ENCODE data around the gene CLEC9A.

Gene CLEC9A

DNA sequence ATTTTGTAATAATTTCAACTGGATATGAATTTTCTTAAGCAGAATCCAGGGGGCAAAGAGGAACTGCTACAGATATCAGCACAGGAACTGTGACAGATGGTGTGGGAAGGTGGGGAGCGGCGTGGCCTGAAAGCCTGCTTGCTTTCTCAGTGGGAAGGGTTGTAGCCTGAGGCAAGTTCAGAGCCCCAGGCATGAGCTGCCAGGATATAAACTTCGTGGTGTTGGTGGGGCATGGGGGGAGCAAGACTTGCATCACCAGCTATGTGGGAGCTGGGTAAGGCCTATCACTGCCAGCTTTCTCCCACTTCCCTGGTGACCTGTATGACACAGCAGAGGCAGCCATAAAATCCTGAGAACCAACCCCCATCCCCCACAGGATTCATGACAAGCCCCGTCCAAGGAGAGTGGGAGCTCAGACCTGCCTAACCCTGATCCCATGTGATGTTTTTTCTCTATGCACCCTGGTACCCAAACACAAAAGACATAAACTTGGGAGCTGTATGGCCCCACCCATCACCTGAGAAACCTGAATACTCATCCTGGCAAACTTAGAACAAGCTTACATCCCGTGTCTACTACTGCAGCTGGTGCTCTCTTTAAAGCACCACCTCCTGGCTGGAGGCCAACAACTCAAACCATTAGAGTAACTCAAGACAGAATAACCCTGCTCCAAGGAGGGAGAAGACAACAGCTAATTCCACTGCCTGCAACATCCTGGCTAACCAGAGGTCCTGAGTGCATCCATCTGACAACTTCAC is 51.8 kb downstream of the CLEC9A start:
- no peak overlapping the region for H3K4me3 ChIP-seq (ENCODE audit: low read depth, low read length)
- in situ Hi-C loops (cut with HindIII; ENCODE audit: low sequenced_read_pairs): no loop called here
- TF ChIP-seq, protein P1, sequence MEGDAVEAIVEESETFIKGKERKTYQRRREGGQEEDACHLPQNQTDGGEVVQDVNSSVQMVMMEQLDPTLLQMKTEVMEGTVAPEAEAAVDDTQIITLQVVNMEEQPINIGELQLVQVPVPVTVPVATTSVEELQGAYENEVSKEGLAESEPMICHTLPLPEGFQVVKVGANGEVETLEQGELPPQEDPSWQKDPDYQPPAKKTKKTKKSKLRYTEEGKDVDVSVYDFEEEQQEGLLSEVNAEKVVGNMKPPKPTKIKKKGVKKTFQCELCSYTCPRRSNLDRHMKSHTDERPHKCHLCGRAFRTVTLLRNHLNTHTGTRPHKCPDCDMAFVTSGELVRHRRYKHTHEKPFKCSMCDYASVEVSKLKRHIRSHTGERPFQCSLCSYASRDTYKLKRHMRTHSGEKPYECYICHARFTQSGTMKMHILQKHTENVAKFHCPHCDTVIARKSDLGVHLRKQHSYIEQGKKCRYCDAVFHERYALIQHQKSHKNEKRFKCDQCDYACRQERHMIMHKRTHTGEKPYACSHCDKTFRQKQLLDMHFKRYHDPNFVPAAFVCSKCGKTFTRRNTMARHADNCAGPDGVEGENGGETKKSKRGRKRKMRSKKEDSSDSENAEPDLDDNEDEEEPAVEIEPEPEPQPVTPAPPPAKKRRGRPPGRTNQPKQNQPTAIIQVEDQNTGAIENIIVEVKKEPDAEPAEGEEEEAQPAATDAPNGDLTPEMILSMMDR (IDR thresholded peaks at IDR 0.05; ENCODE audit: low read depth, low read length): no peak
- no peak for DNase-seq (ENCODE audit: low read depth, low spot score)

DNA sequence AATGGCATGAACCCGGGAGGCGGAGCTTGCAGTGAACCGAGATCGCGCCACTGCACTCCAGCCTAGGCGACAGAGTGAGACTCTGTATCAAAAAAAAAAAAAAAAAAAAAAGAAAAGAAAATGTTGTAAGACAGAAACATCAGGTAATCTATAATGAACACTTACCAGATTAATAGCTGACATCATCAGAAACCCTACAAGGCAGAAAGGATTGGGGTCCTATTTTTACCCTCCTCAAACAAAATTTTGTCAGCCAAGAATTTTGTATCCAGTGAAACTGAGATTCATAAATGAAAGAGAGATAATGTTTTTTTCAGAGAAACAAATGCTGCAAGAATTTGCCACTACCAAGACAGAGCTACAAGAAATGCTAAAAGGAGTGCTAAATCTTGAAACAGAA is 54.3 kb downstream of the CLEC9A start:
- TF ChIP-seq, protein P1 (IDR thresholded peaks at IDR 0.05; ENCODE audit: low read depth, low read length): no peak
- in situ Hi-C loops (cut with HindIII; ENCODE audit: low sequenced_read_pairs): no loop called here
- DNase-seq (ENCODE audit: low read depth, low spot score): no peak
- no peak overlapping the region for H3K4me3 ChIP-seq (ENCODE audit: low read depth, low read length)

- no peak for DNase-seq (ENCODE audit: low read depth, low spot score)
- in situ Hi-C loops (cut with HindIII; ENCODE audit: low sequenced_read_pairs): no loop called here
- H3K4me3 ChIP-seq (ENCODE audit: low read depth, low read length): no peak overlapping the region
- TF ChIP-seq, protein P1 (IDR thresholded peaks at IDR 0.05; ENCODE audit: low read depth, low read length): no peak
Measured at GRCh38 chr12:10086387-10086786, 55.9 kb downstream of the CLEC9A start.

DNA sequence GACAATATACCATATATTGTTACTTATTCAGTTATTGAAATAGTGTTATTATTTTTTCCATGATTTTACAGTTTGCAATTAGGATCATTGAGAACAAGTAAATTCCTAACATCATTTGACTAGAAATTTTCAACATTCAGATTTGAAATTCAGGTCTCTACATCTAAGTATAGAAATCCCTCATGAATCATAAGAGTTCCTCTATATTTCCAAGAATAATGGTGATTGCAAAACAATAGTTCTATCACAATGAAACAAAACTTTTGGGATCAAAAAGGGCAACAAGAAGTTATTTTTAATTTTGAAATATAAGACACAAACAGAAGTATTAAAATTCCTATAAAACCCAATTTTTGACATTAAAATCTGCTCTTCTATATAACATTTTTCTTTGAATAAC is 57.5 kb downstream of the CLEC9A start:
- in situ Hi-C loops (cut with HindIII; ENCODE audit: low sequenced_read_pairs): no loop called here
- no peak for DNase-seq (ENCODE audit: low read depth, low spot score)
- TF ChIP-seq, protein P1 (IDR thresholded peaks at IDR 0.05; ENCODE audit: low read depth, low read length): no peak
- no peak overlapping the region for H3K4me3 ChIP-seq (ENCODE audit: low read depth, low read length)

GRCh38 chr12:10088955-10089900 is 58.7 kb downstream of the CLEC9A start:
- in situ Hi-C loops (cut with HindIII; ENCODE audit: low sequenced_read_pairs): no loop called here
- no peak for DNase-seq (ENCODE audit: low read depth, low spot score)
- TF ChIP-seq, protein P1 (IDR thresholded peaks at IDR 0.05; ENCODE audit: low read depth, low read length): no peak
- no peak overlapping the region for H3K4me3 ChIP-seq (ENCODE audit: low read depth, low read length)

- H3K4me3 ChIP-seq (ENCODE audit: low read depth, low read length): no peak overlapping the region
- no peak for DNase-seq (ENCODE audit: low read depth, low spot score)
- in situ Hi-C loops (cut with HindIII; ENCODE audit: low sequenced_read_pairs): no loop called here
- TF ChIP-seq, protein P1 (IDR thresholded peaks at IDR 0.05; ENCODE audit: low read depth, low read length): no peak
Measured at GRCh38 chr12:10094646-10095395, 64.3 kb downstream of the CLEC9A start.

Data from astrocyte of the spinal cord (primary cell).